LNCAP (cell line): ENCODE measurements around the gene ALKBH5.

Source experiments
- TF ChIP-seq, protein P1 (sequence below): fragments of 450-650 bp; IDR thresholded peaks from 2 replicates; pipeline ENCODE4 v1.5.1; 2017; ENCODE audit warnings: mild to moderate bottlenecking

ALKBH5 gene

DNA sequence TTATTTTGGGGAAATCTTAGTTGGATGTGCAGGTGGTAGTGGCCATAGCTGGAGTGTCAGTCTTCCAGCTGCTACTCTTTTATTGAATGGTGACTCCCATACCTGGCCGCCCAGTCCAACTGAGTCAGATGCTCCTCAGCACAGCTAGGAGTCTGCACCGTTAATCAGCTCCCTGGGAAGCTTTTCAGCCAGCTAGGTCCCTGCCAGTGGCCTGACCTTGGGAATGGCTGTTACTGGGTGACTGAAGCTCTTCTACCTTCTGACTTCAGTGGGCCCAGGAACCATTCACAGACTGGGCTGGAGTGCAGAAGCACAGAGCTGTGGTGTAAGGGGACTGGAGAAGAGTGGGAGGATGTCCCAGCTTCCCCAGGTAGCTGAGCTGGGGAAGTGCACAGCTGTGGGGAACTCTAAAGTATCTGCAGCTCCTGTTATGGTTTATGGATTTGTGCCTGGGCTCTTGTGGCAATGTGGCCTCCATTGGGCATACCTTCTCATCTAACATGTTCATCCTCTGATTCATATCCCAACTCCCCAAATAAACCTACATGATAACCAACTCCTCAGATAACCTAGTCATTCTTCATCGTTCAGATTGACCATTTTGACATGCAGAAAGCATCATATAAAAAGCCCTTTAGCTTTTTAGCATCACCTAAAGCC, 14.0 kb downstream of the ALKBH5 start:
- TF ChIP-seq, protein P1, sequence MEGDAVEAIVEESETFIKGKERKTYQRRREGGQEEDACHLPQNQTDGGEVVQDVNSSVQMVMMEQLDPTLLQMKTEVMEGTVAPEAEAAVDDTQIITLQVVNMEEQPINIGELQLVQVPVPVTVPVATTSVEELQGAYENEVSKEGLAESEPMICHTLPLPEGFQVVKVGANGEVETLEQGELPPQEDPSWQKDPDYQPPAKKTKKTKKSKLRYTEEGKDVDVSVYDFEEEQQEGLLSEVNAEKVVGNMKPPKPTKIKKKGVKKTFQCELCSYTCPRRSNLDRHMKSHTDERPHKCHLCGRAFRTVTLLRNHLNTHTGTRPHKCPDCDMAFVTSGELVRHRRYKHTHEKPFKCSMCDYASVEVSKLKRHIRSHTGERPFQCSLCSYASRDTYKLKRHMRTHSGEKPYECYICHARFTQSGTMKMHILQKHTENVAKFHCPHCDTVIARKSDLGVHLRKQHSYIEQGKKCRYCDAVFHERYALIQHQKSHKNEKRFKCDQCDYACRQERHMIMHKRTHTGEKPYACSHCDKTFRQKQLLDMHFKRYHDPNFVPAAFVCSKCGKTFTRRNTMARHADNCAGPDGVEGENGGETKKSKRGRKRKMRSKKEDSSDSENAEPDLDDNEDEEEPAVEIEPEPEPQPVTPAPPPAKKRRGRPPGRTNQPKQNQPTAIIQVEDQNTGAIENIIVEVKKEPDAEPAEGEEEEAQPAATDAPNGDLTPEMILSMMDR = no peak

DNA sequence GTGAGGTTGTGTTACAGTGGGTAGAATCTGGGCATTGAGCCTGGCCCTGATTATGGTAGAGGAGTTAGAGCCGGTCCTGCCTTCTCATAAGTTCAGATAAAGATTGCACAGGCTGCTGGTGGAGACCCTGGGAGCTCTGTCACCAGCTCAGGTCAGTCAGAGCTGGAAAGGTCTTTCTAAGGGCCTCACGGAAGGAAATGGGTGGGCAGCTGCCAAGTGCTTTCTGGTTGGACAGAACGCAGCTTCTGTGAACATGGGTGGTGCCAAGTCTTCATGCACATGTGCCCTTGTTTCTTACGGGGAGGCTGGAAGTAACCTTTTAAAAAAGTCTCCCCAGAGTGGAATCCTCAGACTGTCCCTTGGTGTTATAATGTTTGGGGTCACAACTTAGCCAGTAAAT, 14.9 kb downstream of the ALKBH5 start:
- TF ChIP-seq, protein P1 = no peak

DNA sequence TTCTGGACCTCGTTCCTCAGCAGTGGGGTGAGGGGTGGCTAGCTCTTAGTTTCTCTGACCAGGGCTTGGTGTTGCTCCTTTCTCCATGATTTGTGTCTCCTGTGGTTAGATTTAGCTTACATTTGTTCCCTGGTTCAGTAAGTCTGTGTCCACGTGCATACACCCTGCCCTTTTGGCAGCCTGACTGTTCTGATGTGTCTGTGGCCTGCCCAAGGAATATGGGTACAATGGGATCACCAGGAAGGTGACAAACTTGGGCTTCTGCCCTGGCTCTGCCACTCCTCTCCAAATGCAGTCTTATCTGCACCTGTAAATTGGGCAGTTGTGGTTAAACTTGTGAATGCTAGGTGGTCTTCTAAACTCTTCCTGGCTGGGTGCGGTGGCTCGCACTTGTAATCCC, 17.5 kb downstream of the ALKBH5 start:
- TF ChIP-seq, protein P1 = no peak

DNA sequence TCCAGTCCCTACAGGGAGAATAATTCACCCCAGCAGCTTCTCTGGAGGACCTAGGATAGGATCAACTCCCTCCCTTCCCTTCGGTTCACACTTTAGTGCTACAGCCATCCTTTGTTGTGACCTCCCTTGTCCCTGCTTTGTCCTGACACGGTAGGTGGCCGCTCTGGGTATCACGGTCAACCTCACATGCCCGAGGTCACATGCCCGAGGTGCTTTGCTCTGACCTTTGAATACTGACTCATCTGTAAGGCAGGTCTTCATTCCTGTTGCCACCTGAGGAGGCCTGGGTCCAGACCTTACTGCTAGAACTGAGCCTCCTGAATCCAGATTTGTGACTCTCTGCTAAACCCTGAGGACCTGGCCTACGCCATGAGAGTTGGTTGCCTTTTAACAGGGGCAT, 19.7 kb downstream of the ALKBH5 start:
- TF ChIP-seq, protein P1 = no peak

DNA sequence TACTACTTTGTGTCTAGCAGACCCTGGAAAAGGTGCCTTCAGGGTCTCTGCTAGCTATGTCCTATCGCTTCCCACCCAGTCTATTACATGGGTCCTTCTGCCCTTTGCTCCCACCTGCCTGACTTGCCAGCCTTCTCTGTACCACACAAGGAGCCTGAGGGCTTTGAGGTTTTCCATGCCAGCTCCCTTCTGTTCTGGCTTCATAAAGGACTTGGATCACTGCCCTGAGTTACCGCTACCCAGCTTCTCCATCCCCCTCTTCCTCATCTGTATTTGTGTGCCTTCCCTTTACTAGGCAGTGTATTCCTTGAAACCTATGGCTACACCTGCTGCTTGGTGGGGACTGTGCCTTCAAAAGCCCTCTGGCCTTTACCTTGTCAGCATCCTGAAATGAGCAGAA, 22.2 kb downstream of the ALKBH5 start:
- TF ChIP-seq, protein P1 = no peak

DNA sequence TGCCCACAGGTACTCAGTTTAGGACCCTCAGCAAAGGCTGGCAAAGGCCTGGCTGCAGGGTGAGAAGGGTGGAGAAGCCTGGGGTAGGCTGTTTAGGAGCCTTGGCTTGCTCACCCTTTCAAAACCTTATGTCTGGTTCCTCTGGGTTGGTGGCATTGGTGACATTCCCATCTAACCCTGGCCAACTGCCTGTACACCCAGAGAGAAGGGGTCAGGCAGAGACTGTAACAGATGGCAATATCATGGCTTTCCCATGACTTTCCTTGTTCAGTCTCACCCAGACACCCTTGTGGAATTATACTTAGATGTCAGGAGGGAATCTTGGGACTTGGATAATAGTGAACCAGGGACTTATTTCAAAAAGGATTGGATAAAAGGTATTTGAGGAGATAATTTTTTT, 23.3 kb downstream of the ALKBH5 start:
- TF ChIP-seq, protein P1 = no peak

DNA sequence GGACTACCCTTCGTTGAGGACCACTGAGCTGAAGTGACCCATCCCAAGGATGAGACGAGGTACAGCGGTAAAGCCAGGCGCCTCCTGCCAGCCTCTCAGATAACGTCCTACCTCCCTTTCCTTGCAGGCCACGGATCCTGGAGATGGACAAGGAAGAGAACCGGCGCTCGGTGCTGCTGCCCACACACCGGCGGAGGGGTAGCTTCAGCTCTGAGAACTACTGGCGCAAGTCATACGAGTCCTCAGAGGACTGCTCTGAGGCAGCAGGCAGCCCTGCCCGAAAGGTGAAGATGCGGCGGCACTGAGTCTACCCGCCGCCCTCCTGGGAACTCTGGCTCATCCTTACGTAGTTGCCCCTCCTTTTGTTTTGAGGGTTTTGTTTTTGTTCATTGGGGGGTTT, 24.5 kb downstream of the ALKBH5 start:
- TF ChIP-seq, protein P1 = no peak
